LNCaP clone FGC (cell line): Measurements from ENCODE around the gene KRT222.

ENCODE experiments used
- DNase-seq: peaks from one replicate; pipeline ENCODE4 v3.0.0-alpha.2; 2011; ENCODE audit warnings: low read depth
- H3K4me3 ChIP-seq: 2 replicates; pipeline ENCODE4 v1.5.1; 2011; ENCODE audit warnings: mild to moderate bottlenecking, low read depth, low read length, control low read depth
- TF ChIP-seq, protein P1 (sequence below): IDR thresholded peaks from 2 replicates; pipeline ENCODE4 v1.5.1; 2012; ENCODE audit warnings: mild to moderate bottlenecking; ENCODE audit not compliant: control insufficient read depth, insufficient read depth; ENCODE audit errors: extremely low read depth

KRT222 gene

DNA sequence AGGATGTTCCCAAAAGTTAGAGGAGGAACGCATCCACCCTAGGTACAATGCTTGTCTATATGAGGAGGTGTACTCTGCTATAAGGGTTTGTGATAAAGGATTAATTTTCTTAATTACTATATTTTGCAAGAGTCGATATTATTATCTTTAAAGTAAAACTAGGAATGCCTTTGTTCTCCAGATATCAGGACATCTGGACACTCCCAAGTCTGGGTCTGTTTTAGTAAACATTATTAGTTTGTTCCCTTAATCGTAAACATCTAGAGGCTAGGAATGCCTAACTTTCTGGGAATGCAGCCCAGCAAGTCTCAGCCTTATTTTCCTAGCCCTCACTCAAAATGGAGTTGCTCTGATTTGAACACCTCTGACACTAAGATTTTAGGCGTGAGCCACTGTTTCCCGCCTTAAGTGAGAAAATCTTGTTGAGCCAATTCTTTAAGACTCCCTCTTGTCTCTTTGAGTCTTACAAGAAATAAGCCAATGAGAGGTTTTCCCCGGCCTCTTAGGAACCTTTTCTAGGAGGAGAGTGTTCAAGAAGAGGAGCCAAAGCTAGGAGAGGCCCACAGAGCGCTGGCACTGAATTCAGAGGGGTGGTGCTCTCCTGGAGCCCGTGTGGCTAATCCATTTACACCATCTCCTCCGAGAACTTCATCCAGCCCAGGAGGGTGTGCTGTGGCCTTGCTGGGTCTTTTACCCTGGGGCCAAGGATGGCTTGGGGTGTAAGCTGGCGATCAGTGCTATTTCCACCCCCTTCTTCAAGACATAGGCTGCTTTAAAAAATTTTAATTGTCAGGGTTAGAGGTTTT is 58.2 kb downstream of the KRT222 start:
- H3K4me3 ChIP-seq: no peak overlapping the region
- DNase-seq: no peak
- TF ChIP-seq, protein P1, sequence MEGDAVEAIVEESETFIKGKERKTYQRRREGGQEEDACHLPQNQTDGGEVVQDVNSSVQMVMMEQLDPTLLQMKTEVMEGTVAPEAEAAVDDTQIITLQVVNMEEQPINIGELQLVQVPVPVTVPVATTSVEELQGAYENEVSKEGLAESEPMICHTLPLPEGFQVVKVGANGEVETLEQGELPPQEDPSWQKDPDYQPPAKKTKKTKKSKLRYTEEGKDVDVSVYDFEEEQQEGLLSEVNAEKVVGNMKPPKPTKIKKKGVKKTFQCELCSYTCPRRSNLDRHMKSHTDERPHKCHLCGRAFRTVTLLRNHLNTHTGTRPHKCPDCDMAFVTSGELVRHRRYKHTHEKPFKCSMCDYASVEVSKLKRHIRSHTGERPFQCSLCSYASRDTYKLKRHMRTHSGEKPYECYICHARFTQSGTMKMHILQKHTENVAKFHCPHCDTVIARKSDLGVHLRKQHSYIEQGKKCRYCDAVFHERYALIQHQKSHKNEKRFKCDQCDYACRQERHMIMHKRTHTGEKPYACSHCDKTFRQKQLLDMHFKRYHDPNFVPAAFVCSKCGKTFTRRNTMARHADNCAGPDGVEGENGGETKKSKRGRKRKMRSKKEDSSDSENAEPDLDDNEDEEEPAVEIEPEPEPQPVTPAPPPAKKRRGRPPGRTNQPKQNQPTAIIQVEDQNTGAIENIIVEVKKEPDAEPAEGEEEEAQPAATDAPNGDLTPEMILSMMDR: no peak

DNA sequence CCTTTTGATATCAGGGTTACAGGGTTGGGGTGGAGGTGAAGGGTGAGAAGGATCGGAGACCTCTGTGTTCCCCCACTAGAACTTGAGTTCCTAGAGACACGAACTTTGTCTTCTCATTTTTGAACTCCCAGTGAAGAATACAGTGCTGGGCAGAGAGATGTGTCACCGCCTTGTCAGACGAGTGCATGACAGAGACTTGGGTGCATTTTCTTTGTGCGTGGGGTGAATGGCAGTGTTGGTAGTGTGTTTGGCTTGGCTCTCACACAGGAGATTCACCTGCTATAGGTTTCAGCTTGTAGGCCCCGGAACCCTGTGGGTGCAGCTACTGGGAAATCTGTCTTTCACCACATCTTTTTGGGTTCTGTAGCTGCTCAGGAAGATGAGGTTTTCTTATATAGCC is 59.7 kb downstream of the KRT222 start:
- DNase-seq: no peak
- TF ChIP-seq, protein P1: no peak
- no peak overlapping the region for H3K4me3 ChIP-seq
